ENCODE results near the gene TNS3.

Gene TNS3

DNA sequence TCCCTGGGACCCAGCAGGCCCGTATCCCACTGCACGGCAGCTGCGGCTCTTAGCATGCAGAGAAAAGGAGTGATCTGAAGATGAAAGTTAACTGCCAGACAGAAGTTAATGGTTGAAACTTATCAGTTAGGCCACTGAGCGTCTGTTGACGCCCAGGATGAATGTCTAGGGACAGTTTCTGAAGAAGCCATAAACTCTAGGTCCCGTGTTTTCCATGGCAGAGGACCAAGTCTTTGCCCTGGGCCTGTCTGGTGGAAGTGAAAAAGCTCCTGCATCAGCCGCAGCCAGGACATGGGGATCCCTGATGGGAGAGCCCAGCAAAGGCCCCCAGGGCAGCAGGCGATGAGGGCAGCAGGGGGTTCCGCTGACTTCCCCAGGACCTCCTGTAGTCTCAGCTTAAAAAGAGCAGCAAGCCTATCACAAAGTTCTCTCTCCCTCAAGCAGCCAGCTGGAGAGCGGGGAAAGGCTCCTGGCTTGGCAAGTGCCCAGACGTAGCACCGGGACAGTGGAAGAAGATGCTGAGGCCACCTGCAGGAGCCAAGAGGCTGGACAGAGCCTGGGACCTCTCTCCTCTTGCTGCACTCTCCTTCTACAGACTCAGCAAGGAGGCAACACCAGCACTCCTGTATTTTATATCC lies 79.6 kb downstream of the TNS3 start:
- peak; percentile 68 for DNase-seq

- no peak for DNase-seq
These were observed 80.5 kb downstream of the TNS3 start for GRCh38 chr7:47501406-47501805.

DNA sequence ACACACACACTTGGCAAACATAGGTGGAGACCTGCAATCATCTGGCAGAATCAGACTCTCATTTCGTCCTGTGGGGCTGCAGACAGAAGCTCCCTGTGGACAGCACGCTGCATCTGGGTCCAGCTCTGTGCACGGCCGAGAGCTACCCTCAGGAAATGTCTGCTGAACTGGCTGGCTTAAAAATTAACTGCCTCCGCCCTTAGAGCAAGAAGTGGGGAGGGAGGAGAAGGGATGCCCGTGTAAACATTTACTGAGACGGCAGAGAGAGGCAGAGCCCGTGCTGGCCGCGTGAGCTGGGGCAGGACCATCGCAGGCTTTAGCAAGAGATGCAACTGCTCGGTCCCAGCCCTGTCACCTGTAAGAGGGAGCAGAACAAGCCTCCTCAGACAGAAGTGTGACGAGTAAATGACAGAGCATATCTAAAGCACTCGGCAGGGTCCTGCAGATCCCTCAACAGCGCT lies 81.8 kb downstream of the TNS3 start:
- no peak for DNase-seq

DNA sequence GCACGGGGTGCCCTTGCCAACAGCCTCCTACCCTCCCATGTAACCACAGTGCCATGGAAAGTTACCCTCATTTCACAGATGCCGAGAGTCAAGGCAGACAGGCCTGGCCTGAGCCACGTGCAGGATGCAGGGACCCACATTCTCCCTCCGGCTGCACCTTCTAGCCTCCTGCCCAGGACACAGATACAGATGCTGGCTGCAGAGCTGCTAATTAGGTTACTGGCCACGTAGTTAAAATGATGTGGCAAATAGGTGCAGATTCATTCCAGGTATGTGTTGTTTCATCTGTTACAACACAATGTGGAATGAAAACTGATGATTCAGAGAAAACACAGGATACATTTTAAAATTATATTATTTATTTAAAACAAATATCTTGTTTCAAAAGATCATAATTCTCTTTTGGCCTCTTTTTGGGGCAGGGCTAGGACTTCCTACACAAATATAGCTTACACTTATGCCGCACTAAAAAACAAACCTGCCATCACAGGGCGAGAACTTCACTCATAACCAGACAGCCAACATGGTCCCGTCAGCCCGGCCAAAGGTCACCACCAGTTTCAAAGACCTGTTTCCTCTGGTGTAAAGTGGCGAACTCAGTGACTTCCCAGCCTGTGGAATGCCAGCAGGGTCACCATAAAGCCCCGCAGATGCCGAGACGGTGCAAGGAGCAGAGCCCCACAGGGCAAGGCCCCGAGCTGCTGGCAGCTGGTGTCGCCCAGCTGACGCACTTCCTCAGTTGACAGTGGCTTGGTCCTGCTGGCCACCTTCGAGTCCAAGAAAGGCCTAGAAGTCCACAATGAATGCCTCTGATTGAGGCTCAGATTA lies 83.5 kb downstream of the TNS3 start:
- no peak for DNase-seq

DNA sequence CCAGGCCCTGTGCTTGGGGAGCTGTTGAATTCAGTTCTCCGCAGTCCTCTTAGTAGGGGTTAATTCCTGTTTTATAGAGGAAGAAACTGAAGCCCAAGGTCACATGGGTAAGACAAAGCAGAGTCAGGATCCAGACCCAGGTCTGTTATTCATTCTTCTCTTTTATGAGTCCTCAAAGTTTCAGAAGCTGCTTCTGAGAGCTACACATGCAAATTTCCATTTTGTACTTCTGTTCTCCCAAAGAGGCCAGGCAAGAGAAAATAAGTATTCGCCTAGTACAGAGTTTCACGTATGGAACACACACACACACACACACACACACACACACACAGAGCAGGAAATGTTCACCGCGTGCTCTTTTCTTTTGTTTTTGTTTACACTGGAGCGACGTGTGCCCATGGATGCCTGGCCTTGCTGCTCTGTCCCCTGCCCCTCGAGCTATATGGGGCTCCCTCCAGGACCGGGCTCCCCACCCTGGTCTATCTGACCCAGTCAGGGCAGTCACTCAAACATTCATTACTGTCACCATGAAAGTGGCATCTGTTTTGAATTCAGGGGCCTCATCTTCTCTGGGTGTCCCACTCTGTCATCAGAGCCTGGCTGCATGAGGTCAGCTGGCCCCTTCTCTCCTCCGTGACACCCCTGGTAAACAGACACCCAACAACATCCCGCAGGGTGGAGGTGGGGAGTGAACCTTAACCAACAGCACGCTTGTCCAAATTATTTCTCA lies 84.4 kb downstream of the TNS3 start:
- peak; percentile 46 for DNase-seq

DNA sequence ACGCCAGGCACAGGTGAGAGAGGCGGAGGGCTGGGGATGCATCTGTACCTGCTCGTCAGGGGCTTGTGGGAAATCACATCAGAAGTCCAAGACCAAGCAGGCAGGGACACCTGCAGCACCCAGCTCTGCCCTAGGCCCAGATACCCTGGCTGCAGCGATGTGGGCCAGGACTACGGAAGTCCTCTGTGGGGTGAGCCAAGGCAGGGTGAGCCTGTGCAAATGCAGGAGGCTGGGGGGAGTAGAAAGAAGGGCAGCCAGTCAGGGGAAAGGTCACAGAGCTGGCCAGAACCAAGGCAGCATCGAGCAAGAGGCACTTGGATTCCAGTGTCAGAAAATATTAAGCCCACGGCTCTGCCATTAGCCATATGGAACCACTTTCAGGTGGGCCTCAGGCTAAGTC lies 85.2 kb downstream of the TNS3 start:
- DNase-seq: no peak

DNA sequence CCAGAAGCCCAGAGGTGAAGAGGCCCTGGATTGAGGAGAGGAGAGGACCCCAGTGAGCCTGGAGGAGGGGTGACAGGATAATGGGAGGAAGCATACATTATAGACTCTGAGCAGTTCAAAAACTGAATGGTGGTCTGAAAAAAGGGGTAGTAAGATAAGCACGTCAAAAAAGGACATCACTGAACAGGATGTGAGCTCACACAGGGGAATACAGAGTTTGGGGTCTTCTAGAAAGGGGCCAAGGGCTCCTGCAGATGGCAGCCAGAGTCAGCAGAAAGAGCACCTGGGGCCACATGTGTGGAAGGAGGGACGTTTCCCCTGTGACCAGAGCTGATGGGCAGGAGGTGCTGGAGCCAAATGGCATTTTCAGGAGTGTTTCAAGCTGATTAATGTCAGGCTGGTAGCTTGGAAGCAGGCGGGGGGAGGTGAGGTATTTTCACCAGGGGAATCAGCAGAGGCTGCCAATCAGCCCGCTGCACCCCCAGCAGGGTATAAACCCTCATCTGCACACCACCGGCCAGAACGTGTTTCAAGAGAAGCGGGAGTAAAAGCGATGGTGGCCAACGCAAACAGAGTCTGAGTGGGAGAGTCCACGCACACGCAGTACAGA lies 85.8 kb downstream of the TNS3 start:
- DNase-seq: no peak

DNA sequence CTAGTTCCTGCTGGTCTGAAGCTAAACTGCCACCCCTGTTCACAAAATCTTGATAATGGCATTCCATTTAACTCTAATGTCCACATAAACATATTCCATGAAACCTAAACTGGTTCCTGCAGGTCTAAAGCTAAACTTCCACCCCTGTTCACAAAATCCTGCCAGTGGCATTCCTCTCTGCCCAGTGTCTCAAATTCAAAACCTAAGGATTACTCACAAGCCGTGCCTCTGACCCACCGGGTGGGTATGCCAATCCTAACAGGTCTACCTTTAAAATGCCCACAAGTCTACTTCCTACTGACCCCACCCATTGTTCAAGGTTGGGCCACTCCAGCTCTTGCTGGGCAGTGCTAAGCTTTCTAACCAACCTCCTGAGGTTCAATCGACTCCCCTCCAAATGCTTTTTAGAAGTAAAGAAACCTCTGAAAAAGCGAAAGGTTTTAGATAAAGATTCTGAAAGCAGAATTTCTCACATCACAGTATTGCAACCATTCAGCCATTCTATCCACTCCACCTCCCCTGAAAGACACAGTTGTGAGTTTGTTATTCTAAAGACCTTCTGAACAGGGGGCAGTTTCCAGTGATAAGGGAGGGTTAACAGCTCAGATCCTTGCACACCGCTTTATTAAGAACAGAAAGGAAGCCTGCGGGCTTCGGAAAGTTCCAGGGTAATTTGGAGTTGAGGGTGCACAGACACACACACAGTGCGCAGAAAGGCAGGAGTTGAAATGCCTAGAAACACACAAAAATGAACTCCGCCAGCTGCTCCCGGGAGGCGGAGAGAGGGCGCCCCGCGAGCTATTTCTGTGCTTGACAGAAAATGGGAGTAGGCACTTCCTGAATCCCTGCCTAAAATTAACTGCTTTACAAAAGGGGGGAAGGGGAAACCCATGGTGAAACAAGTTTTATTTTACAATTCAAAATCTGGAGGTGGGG lies 87.7 kb downstream of the TNS3 start:
- no peak for DNase-seq

GRCh38 chr7:47492716-47493325 lies 89.1 kb downstream of the TNS3 start:
- no peak for DNase-seq

GRCh38 chr7:47490501-47491265 lies 91.2 kb downstream of the TNS3 start:
- DNase-seq: no peak

DNA sequence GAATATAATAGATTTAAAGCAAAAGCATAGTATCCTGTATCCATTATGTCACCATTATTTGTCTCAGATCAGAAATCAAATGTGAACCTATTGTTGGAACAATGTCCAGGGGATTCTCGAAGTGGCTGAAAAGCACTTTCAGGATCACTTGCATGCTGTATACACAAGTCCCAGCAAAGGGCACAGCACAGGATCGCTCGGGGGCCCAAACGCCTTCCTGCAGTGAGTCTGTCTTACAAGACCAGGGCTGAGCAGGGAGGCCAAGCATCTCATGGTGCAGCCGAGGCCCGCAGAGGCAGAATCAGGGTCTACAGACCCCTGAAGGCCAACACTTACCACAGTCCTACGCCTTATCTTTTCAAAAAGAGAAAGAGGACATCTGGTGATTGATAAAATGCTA lies 92.3 kb downstream of the TNS3 start:
- no peak for DNase-seq

GRCh38 chr7:47488969-47489342 lies 93.0 kb downstream of the TNS3 start:
- DNase-seq: no peak

DNA sequence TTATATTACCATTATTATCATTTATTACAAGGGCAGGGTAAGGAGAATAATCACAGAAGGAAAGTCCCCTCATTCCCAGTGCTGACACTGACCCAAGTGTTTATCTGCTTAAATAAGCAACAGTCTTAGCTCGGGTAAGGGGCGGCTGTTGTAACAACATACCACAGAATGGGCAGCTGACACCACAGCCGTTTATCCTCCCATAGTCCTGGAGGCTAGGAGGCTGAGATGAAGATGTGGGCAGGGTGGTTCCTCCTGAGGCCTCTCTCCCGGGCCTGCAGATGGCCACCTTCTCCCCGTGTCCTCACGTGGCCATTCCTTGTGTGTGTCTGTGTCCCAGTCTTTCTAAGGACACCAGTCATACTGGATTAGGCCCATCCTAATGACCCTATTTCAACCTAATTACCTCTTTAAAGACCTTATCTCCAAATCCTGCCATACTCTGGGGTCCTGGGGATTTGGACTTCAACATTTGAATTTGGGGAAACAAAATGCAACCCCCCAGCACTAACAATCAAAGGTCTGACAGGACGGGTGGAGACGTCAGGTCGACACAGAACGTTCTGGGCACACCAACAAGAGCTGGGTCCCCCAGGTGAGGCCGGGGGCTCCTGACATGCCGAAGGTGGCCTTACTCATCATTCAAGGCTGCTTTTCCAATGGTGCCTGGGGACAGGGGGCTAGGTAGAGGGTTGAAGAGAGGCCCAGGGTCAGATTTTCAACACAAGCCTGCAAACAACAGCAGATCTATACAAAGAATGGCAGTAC lies 93.5 kb downstream of the TNS3 start:
- no peak for DNase-seq

DNA sequence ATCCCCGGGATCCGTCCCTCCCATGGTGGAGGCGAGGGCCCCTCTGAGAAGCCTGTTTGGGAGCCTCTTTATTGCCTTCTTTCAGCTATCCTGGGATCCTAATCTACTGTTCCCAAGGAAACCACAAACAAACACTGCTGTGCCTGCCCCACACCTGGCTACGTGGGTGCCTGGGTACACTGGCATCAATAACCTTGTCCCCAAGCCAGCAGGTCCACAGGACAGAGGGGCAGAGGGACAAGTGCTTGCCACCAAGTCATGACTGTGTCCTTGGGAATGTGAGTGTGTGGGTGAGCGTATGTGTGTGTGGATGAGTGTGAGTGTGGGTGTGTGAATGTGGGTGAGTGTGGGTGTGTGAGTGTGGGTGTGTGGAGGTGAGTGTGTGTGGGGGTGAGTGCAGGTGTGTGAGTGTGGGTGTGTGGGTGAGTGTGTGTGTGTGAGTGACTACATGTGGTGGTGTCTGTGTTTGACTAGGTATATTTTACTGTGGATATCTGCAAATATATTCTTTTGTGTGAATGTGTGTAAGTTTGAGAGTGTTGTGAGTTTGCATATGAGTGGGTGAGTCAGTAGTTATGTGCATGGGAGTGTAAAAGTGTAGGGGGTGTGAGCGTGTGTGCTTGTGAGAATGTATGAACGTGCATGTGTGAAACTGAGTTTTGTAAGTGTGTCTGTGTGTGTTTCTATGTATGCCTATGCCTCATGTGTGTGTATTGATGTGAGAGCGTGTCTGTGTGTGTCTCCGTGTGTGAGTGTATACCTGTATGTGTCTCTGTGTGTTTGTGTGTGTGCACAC lies 96.1 kb downstream of the TNS3 start:
- DNase-seq: no peak

DNA sequence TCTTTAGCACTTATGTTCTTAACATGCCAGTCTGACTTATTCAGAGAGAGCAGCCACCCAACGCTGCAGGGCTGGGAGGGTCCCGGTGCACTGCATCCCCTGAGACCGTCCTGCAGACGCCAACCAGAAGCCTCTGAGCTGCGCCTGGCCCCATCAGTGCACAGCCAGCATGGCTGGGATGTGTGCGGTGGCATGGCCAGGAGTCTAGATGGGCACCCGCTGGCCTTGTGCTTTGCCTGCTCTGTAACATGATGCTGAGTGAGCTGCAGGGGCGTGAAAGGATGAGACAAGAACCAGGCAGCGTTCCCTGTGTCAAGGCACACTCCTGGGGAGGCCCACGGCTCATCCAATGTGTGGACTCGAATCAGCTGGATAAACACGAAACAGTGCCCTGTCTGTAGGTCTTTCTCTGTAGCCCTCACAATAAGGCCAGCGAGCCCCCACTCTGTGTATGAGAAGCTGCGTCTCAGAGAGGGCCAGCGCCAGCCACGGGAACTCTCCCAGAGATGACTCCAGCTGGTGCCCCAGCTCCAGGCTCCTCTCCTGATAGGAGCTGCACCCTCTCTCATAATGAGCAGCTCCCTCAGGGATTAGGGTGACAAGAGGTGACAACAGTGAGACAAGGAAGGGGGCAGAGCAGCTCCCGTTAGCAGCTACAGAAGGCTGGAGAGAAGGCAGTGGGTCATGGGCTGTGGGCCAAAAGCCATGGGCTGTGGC lies 96.8 kb downstream of the TNS3 start:
- no peak for DNase-seq

DNA sequence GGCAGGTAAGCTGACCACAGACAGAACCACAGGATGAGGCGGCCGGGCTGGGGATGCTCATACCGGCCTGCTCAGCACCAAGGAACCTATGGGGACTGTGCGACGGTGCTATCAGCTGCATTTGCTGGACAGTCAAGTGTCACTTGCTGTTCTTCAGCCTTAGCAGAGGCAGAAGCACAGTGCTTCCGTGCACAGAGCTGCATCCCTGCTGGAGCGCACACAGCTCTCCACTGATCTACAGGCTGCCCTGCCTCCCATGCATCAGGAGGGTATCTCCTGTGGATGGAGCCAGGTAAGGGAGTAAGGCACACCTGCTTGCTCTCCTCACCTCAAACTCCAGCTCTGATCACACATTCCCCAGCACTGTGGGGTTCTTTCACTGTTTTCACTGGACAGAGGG lies 97.5 kb downstream of the TNS3 start:
- DNase-seq: no peak

DNA sequence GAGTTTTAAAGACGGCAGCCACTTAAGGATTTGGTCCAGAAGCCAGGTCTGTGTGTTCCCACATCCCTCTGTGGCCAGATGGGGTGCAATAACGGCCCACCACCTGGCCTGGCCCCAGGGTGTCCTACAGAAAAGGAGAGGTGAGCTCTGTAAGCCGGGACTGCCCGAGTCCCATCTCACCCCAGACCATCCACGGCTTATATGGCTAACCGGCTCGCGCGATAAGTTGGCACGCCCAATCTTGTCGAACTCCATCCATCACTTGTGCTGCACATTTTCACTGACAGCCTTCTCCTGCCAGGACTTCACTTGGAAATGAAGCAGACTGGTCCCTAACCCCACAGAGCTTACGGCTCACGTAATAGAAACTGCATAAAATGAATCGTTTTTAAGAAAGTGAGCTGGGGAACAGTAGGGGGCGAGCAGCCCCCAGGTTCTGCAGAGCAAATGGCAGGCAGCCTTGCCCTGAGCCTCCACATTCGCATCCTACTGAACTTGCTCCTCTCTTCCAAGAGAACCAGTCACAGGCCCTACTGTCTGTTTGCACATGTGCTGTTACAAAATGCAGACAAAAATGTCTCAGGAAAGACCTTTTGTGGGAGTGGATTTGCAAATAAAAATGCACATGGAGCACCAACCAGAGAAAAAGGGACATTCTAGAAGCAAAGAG lies 98.2 kb downstream of the TNS3 start:
- peak; percentile 57 for DNase-seq
